ENCODE data around the gene RNU6-8. TPM values are rescaled to one million over a fixed set of nuclear protein-coding genes. Genes with fewer than 3 reads are reported as not detected.

The RNU6-8 gene
- total and polyA plus RNA-seq, 9 donors: not detected

DNA sequence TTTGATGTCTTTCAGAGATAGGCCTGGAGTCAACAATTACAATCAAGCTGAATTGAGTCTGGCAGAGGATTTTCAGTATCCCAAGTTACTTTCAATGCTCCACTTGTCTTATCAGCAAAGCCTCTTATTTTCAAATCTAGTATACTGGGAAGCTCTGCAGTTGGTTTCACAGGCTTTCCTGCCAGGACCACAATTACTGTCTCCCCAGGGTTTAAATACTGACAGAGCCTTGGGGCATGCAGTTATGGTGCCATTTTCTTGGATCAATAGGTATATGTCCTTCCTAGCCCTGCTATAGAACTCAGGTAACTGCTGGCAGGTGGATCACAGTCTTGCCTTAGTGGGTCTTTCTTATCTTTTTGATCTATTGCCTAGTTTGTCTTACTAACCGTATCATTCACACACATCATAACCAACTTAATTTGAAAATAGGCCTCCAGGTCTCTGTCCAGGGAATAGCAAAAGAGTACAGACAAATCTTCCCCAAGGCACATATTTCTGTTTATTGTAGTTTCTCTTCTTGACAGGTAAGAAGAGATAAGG is 22.4 kb upstream of the RNU6-8 start:
- no peaks in the 10 kb centered on the region for H3K27me3 ChIP-seq
- H3K9me3 ChIP-seq: no peaks in the 10 kb centered on the region
- intact Hi-C loops (cut with DNase I): no loop called here
- TF ChIP-seq POLR2A (IDR thresholded peaks at IDR 0.05) (no peak), CTCF (IDR thresholded peaks at IDR 0.05) (no peak), EP300 (IDR thresholded peaks at IDR 0.05) (no peak)
- H3K36me3 ChIP-seq: no peaks in the 10 kb centered on the region
- H3K27ac ChIP-seq: no peak overlapping the region
- no peak overlapping the region for H3K4me3 ChIP-seq
- H3K4me1 ChIP-seq (ENCODE audit: insufficient read depth): no peaks in the 10 kb centered on the region
- WGBS, 3 donors: 0 to 86% (median 44%) methylated on average over 1 of the region's 1 CpG
- no peak for DNase-seq

DNA sequence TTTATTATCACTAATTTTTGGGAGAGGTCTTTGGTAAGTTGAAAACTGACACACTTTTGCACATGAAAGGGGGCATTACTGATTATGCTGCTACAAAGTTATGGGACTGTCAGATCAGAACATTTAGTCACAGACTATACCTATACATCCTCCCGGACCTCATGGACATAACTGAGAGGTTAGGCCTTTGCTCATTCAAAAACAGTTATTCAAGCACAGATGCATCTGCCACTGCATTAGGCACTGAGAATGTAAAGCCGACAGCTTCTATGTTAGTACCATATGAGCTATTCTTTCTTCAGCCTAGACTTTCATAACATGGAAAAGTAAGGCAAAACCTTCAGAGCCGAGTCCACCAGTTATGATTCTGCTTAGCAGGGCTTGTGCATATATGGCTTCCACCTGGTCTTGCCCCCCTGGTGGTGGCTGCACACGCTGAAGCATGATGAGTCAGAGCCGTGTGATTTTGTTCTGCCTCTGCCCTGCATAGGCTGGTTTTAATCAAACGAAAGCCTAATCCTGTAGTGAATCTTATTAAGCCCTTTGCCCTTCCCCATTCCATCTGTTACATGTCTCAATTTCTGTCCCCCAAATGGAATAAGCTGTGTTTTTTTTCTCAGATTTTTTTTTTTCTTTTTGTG is 21.8 kb upstream of the RNU6-8 start:
- Histone ChIP-seq H3K4me3 (no peak overlapping the region), H3K27ac (no peak overlapping the region), H3K9me3 (no peaks in the 10 kb centered on the region), H3K36me3 (no peaks in the 10 kb centered on the region), H3K27me3 (no peaks in the 10 kb centered on the region), H3K4me1 (ENCODE audit: insufficient read depth) (no peaks in the 10 kb centered on the region)
- intact Hi-C loops (cut with DNase I): no loop called here
- TF ChIP-seq CTCF (IDR thresholded peaks at IDR 0.05) (no peak), POLR2A (IDR thresholded peaks at IDR 0.05) (no peak), EP300 (IDR thresholded peaks at IDR 0.05) (no peak)
- DNase-seq: peak in 1 of 5 donors; percentile 14
- WGBS, 3 donors: 65 to 78% (median 69%) methylated on average over 6 of the region's 6 CpGs

DNA sequence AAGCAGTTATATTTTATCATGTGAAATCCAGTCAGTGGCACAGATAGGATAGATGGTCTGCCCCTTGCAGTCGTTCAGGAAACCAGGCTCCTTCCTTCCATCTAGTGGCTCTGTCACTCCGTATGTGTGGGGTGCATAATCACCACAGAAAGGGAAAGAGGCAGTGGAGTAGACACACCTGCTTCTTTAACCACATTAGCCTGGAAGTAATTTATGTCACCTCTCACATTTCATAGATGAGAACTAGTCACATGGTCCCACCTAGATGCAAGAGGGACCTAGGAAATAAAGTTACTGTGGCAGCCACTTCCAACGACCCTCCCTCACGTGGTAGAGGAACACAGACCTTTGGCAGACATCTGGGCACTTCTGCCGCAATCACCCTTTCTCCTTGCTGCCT is 14.2 kb upstream of the RNU6-8 start:
- Histone ChIP-seq H3K4me1 (ENCODE audit: insufficient read depth) (no peaks in the 10 kb centered on the region), H3K27me3 (no peaks in the 10 kb centered on the region), H3K27ac (no peak overlapping the region), H3K4me3 (no peak overlapping the region), H3K36me3 (no peaks in the 10 kb centered on the region), H3K9me3 (no peaks in the 10 kb centered on the region)
- intact Hi-C loops (cut with DNase I): no loop called here
- 47 to 48% (median 47%) methylated on average over 5 of the region's 5 CpGs for WGBS, 3 donors
- TF ChIP-seq POLR2A (IDR thresholded peaks at IDR 0.05): no peak
- no peak for TF ChIP-seq EP300 (IDR thresholded peaks at IDR 0.05)
- no peak for TF ChIP-seq CTCF (IDR thresholded peaks at IDR 0.05)
- DNase-seq: no peak

DNA sequence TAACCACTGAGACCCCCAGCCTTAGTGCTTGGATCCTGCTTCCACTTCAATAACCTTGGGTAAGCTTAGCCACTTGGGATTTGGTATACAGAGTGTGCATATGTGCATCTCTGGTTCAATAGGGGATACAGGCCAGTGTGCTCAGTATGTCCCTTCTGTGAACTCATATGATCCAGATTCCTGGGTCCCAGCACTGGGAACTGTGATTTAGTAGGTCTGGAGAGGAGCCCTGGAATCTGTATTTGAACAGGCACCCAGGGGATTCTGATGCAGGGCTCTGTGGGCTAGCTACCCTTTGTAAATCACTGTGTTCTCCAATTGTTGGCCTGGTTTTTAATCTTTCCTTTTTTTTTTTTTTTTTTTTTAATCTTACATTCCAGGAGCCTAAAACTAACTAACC is 9.8 kb upstream of the RNU6-8 start:
- H3K27ac ChIP-seq: no peak overlapping the region
- no peak for TF ChIP-seq POLR2A (IDR thresholded peaks at IDR 0.05)
- TF ChIP-seq EP300 (IDR thresholded peaks at IDR 0.05): no peak
- TF ChIP-seq CTCF (IDR thresholded peaks at IDR 0.05): no peak
- no peaks in the 10 kb centered on the region for H3K27me3 ChIP-seq
- intact Hi-C loops (cut with DNase I): no loop called here
- no peaks in the 10 kb centered on the region for H3K36me3 ChIP-seq
- no peaks in the 10 kb centered on the region for H3K9me3 ChIP-seq
- H3K4me1 ChIP-seq (ENCODE audit: insufficient read depth): no peaks in the 10 kb centered on the region
- DNase-seq: no peak
- no peak overlapping the region for H3K4me3 ChIP-seq

Measured in ovary (tissue), 9 donors.